GM12891 (cell line): ENCODE results near the gene CHKA.

ENCODE experiments used
- POLR2A ChIP-seq: IDR thresholded peaks from 2 replicates; pipeline ENCODE4 v1.6.1; 2011; ENCODE audit warnings: low read depth, low read length, control low read depth
- POLR2AphosphoS5 ChIP-seq: IDR thresholded peaks from 2 replicates; pipeline ENCODE4 v1.6.1; 2011; ENCODE audit warnings: low read depth, low read length, control low read depth
- POU2F2 ChIP-seq: IDR thresholded peaks from 2 replicates; pipeline ENCODE4 v1.6.1; 2011; ENCODE audit warnings: low read depth, mild to moderate bottlenecking, control low read depth, low read length, moderate library complexity
- SPI1 ChIP-seq: IDR thresholded peaks from 2 replicates; pipeline ENCODE4 v1.6.1; 2011; ENCODE audit warnings: low read depth, low read length, control low read depth
- TAF1 ChIP-seq: IDR thresholded peaks from 2 replicates; pipeline ENCODE4 v1.6.1; 2011; ENCODE audit warnings: low read depth, low read length, control low read depth

- no peak for TF ChIP-seq POLR2A
- TF ChIP-seq TAF1 = no peak
- no peak for TF ChIP-seq POU2F2
- no peak for TF ChIP-seq POLR2AphosphoS5
- no peak for TF ChIP-seq SPI1
Observed at GRCh38 chr11:68117853-68118470, 3.2 kb downstream of the CHKA start.
